HPDE6-E6E7 (cell line): ENCODE results near the gene NUDT8.
A peak's percentile ranks its signal among the peaks of the same experiment; 100 is the strongest.
"Not testable (repeated sequence)": the region's sequence is repeated elsewhere in the genome, so short reads cannot be mapped to it uniquely, and the experiment has no call there.

Source experiments
- DNase-seq: peaks from one replicate; pipeline ENCODE4 v3.0.0; 2011; ENCODE audit warnings: missing footprints; ENCODE audit errors: extremely low spot score

Gene NUDT8

GRCh38 chr11:67660752-67661151, 31.0 kb upstream of the NUDT8 start:
- DNase-seq: not testable (repeated sequence)

- not testable (repeated sequence) for DNase-seq
Observed at GRCh38 chr11:67659651-67660165, 30.0 kb upstream of the NUDT8 start.

- no peak for DNase-seq
Observed at GRCh38 chr11:67657300-67657699, 27.6 kb upstream of the NUDT8 start.

GRCh38 chr11:67656278-67656922, 26.7 kb upstream of the NUDT8 start:
- peak; percentile 60 for DNase-seq

GRCh38 chr11:67654225-67654624, 24.5 kb upstream of the NUDT8 start:
- DNase-seq: no peak

- no peak for DNase-seq
Observed at GRCh38 chr11:67652965-67653845, 23.5 kb upstream of the NUDT8 start.

GRCh38 chr11:67651976-67652781, 22.4 kb upstream of the NUDT8 start:
- no peak for DNase-seq

- DNase-seq: no peak
Observed at GRCh38 chr11:67649634-67650510, 20.1 kb upstream of the NUDT8 start.

GRCh38 chr11:67648796-67649613, 19.3 kb upstream of the NUDT8 start:
- no peak for DNase-seq

- no peak for DNase-seq
Observed at GRCh38 chr11:67648140-67648795, 18.5 kb upstream of the NUDT8 start.

GRCh38 chr11:67647471-67647870, 17.7 kb upstream of the NUDT8 start:
- DNase-seq: no peak

GRCh38 chr11:67646535-67647336, 17.0 kb upstream of the NUDT8 start:
- no peak for DNase-seq

- no peak for DNase-seq
Observed at GRCh38 chr11:67645521-67646461, 16.1 kb upstream of the NUDT8 start.

- DNase-seq: no peak
Observed at GRCh38 chr11:67644472-67645418, 15.0 kb upstream of the NUDT8 start.

- DNase-seq: peak; percentile 35
Observed at GRCh38 chr11:67644042-67644441, 14.3 kb upstream of the NUDT8 start.
